Hepatocyte (in vitro differentiated cells): ENCODE measurements around the gene MRPL37.

Experiments
- CTCF ChIP-seq: fragments of 200-600 bp; sonication (generic); IDR thresholded peaks from 2 replicates; pipeline ENCODE4 v1.5.1; 2016; ENCODE audit warnings: antibody characterized with exemption, mild to moderate bottlenecking; ENCODE audit not compliant: poor library complexity
- EZH2 ChIP-seq: fragments of 200-600 bp; sonication (generic); IDR thresholded peaks from 2 replicates; pipeline ENCODE4 v1.6.1; 2016; ENCODE audit warnings: antibody characterized with exemption, mild to moderate bottlenecking, borderline replicate concordance

- TF ChIP-seq CTCF, result no peak
- no peak for TF ChIP-seq EZH2
Measured at GRCh38 chr1:54222711-54223110, 22.7 kb downstream of the MRPL37 start.
